KOPT-K1 (cell line): ENCODE data around the gene APOBEC3H.

ENCODE experiments used
- H3K27ac ChIP-seq: fragments of 200-600 bp; sonication (generic); 2 replicates; pipeline ENCODE4 v1.5.1; 2016; ENCODE audit warnings: antibody characterized with exemption, mild to moderate bottlenecking, low read depth, low read length; ENCODE audit not compliant: poor library complexity, severe bottlenecking
- H3K36me3 ChIP-seq: fragments of 200-600 bp; sonication (generic); 2 replicates; pipeline ENCODE4 v1.5.1; 2017; ENCODE audit warnings: antibody characterized with exemption, mild to moderate bottlenecking, low read length, moderate library complexity; ENCODE audit not compliant: insufficient read depth
- H3K9me3 ChIP-seq: fragments of 200-600 bp; sonication (generic); 2 replicates; pipeline ENCODE4 v1.5.1; 2017; ENCODE audit warnings: antibody characterized with exemption, low read length, mild to moderate bottlenecking; ENCODE audit not compliant: insufficient read depth, poor library complexity, severe bottlenecking

Gene APOBEC3H

DNA sequence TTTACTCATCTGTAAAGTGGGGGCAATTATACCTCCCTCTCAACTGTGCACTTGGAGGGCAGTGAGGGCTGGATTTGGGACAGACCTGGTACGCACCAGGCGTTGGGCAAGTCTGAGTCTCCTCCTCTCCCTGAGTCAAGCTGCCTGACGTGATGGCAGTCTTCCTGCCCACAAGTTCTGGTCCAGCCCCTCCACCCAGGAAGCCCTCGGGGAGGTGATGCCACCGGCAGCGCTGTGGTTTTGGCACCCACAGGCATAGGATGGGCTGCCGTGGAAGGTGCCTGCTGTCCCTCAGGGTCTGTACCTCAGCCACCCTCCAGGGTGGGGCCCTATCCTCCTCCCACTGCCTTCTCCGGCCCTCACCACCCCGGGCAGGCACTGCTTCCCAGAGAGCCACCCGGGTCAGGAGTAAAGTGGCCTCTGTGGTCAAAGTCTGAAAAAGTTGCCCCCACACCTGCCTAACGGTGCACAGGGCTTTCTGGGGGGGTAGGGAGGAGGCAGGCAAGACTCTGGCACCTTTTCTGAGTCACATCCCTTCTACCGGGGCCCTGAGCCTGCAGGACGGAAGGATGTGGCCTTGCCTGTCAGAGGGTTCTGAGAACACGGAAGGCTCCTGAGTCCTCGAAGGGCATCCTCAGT lies 6.5 kb upstream of the APOBEC3H start:
- H3K9me3 ChIP-seq = no peaks in the 10 kb centered on the region
- no peaks in the 10 kb centered on the region; the same call in 1 of the 2 replicates for H3K36me3 ChIP-seq
- peak overlapping the region; percentile 90 for H3K27ac ChIP-seq

DNA sequence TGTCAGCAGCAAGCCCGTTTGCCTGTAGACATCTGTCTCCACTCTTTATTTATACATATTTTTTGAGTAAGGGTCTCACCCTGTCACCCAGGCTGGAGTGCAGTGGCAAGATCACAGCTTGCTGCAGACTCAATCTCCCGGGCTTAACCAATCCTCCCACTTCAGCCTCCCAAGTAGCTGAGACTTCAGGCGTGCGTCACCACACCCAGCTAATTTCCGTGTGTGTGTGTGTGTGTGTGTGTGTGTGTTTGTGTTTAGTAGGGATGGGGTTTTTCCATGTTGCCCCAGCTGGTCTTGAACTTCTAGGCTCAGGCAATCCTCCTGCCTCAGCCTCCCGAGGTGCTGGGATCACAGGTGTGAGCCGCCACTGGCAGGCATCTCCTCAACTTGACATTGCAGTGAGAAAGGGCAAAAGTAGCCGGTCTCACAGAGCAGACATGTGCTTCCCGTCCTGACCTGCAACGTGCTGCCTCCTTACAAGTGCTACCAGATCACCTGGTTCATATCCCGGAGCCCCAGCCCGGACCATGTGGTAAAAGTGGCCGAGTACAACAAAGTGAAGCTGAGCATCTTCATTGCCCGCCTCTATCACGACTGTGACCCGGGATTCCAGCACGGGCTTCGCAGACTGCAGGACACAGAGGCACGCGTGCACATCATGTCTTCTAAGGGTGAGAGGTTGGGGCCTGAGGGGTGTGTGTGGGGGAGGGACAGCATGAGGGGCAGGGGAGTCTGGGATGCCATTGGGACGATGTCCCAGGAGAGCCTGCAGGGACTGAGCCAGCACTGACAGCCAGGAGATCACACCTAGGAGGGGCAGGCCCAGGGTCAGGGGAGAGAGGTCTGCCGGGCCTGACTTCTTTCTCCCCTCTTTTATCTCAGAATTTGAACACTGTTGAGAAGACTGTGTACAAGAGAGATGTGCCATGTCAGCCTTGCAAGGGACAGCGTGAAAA lies 5.6 kb upstream of the APOBEC3H start:
- Histone ChIP-seq H3K36me3 (no peaks in the 10 kb centered on the region; the same call in 1 of the 2 replicates), H3K27ac (peak overlapping the region; percentile 90)

DNA sequence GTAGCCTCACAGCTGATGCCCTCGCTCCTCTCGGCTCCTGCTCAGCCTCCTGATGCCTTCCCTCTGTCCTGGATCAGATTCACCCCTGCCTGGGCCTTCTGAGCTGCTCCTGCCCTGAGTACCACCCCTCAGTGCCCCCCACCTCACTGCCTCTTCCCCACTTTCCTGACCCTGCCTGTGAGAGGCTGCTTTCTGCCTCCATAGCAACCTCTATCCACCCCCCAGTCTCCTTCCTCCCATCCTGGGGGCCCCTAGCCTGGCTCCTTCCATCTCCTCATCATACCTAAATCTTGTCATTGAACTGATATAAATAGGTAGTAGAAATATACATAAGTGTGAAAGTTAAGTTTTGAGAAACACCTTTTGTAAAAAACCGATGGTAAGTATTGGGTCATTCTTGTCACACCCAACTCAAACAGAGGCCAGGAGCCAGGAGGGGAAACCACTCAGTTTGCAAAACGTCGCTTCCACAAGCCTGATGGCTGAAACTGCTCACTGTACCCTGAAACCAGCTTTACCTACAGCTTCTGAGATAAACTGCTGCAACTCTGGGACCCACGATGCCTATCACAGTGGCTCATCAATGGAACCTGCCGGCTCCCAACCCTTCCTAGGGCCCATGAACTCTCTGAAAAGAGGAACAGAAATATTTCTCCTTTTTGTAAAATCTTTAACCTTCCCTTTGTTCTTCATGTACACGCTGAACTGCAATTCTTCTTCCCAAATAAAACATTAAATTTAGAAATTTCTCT lies 4.8 kb upstream of the APOBEC3H start:
- Histone ChIP-seq H3K27ac (peak overlapping the region; percentile 90), H3K9me3 (no peaks in the 10 kb centered on the region), H3K36me3 (no peaks in the 10 kb centered on the region)

More for the DNA sequence above, 5.6 kb upstream of the APOBEC3H start:
- no peaks in the 10 kb centered on the region for H3K9me3 ChIP-seq

DNA sequence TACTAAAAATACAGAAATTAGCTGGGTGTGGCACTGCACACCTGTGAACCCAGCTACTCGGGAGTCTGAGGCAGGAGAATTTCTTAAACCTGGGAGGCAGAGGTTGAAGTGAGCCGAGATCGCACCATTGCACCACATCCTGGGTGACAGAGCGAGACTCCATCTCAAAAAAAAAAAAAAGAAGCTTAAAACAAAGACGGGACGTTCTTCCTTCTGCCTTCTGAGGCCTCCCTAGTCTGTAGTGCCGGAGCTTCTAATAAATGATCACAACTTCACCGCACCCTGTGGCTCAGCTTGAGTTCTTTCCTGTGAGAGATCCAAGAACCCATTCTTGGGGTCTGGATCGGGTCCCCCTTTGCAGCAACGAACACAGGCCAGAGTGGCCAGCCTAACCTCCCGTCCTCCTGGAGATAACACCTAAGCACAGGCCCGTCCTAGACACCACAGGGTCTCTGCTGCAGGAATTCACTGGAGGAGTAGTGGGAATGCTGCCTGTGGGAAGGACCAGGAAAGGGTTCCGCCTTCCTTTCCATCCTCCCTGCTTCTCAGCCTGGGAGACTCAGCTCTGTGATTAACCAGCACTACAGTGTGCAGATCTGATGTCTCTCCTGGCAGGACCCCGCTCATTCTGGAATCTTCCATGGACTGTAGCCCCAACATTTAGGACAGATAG lies 2.2 kb upstream of the APOBEC3H start:
- no peaks in the 10 kb centered on the region for H3K9me3 ChIP-seq

DNA sequence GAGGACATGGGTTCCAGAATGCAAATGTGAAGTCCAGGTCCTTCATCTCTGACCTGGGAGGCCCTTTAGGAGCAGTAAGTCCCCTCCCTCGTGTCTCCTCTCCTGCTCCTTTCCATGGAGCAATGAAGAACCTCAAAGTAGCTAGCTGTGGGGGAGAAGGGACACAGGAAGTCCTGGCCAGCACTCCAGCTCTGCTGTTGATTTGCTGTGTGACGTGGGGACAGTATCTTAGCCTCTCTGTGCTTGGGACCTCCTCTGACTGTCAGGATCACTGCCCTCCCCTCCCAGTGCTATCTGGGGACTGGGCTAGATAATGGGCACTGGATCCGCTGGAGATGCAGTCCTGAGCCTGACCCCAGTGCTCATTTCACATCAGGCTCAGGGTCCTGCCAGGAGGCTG lies 1.1 kb upstream of the APOBEC3H start:
- Histone ChIP-seq H3K36me3 (no peaks in the 10 kb centered on the region), H3K9me3 (no peaks in the 10 kb centered on the region), H3K27ac (peak overlapping the region; percentile 21)

More for the DNA sequence above, 2.2 kb upstream of the APOBEC3H start:
- peak overlapping the region; percentile 37 for H3K27ac ChIP-seq
- H3K36me3 ChIP-seq = no peaks in the 10 kb centered on the region

DNA sequence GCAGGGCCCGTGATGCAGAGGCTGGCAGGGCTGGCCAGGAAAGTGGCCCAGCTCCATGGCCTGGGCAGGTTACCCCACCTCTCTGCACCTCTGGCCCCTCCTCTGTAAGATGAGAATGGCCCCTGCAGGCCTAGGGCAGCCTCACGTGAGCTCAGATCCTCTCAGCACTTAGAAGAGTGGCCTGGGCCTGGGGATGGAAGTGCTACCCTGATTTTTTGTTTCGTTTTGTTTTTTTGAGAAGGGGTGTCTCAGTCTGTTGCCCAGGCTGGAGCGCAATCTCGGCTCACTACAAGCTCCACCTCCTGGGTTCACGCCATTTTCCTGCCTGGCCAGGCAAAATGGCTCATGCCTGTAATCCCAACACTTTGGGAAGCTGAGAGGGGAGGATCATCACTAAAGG lies 982 bp downstream of the APOBEC3H start:
- Histone ChIP-seq H3K36me3 (no peaks in the 10 kb centered on the region), H3K9me3 (no peaks in the 10 kb centered on the region), H3K27ac (peak overlapping the region; percentile 65)

DNA sequence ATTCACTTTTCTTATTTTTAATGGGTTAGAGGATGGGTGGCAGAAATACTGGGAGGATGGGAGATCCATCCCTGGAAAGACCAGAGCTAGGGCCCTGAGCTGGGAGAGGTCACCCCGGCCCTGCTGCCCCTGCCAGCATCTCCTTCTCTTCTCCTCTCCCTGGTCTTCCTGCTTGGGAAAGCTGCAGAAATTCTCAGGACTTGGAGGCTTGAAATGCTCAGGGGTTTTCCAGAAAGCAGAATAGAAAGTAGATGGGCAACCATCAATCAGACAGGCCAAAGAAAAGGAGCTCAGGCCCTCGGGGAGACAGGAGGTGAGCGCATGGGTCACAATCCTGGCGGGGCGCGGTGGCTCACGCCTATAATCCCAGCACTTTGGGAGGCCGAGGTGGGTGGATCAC lies 1.5 kb downstream of the APOBEC3H start:
- no peaks in the 10 kb centered on the region for H3K36me3 ChIP-seq
- no peak overlapping the region for H3K27ac ChIP-seq
- H3K9me3 ChIP-seq = no peaks in the 10 kb centered on the region

DNA sequence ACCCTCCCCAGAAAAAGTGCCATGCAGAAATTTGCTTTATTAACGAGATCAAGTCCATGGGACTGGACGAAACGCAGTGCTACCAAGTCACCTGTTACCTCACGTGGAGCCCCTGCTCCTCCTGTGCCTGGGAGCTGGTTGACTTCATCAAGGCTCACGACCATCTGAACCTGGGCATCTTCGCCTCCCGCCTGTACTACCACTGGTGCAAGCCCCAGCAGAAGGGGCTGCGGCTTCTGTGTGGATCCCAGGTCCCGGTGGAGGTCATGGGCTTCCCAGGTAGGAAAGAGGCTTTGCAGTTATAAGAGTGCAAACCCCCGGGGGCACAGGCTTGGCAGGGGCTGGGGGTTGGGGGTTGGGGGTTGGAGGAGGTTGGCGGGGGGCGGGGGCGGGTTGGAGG lies 4.2 kb downstream of the APOBEC3H start:
- Histone ChIP-seq H3K27ac (no peak overlapping the region), H3K9me3 (no peaks in the 10 kb centered on the region), H3K36me3 (no peaks in the 10 kb centered on the region)

DNA sequence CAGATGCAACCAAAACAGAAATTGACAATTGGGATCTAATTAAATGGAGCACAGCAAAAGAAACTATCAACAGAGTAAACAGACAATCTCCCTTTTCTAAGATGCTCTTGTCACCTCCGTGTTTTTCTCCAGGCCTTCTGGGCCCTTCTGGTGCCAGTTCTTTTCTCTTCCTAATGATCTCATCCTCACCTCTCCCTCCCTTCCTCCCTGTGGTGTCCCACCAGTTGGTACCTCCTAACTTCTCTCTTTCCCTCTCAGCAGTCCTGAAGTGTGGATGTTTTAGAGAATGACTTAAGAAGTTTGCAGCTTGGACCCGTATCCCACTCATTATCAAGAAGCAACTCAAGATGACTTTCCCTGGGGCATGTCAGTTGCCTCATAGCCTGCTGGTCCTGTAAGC lies 6.4 kb downstream of the APOBEC3H start:
- no peak overlapping the region for H3K27ac ChIP-seq
- H3K9me3 ChIP-seq = no peaks in the 10 kb centered on the region
- H3K36me3 ChIP-seq = no peaks in the 10 kb centered on the region

DNA sequence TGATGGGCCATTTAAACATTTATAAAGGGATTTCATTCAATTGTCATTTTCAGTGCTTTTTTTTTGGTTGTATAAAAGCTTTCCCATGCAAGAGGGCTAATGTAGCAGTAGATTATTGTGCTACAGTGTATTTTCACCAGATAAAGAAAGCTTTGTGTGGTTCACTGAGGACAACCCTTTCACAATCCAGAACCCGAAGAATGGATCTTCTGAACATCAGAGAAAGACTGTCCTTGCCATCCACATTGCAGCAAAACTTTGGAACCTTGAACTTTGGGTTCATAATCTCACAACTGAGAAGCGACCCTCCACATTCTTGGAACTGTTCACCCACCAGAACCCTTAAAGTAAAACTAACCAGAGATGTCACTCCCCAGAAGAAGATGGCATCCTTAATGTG lies 9.3 kb downstream of the APOBEC3H start:
- Histone ChIP-seq H3K36me3 (no peaks in the 10 kb centered on the region), H3K27ac (no peak overlapping the region), H3K9me3 (no peaks in the 10 kb centered on the region)

DNA sequence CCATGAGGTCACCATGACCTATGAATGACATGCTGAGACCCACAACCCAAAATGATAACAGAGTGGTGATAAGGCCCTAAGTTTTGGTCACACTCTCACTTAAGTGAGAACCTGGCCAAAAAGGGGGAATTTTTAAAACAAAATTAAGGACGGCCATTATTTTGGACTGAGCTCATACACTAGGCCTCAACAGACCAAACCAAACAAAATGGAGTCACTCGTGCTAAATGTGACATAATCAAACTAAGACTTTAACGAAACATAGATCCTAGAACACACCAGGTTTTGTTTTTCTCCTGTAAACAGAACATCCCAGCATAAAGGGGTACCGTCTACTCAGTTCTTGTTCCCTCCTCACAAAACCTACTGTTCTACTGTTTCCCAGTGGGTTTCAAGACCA lies 11.4 kb downstream of the APOBEC3H start:
- Histone ChIP-seq H3K9me3 (no peaks in the 10 kb centered on the region), H3K27ac (no peak overlapping the region), H3K36me3 (no peaks in the 10 kb centered on the region)

DNA sequence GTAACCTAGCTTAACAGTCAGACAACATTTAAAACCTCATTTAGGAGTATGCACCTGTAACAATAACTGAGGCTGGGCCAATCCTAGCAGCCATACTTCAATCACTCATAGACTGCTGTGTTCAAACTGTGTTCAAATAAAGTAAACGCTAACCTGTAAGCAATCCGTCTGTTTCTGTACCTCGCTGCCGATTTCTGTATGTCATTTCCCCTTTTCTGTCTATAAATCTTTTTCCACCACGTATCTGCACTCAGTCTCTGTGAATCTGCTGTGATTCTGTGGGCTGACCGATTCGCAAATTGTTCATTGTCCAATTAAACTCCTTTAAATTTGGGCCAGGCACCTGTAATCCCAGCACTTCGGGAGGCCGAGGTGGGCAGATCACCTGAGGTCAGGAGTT lies 12.3 kb downstream of the APOBEC3H start:
- Histone ChIP-seq H3K27ac (no peak overlapping the region), H3K9me3 (no peaks in the 10 kb centered on the region), H3K36me3 (no peaks in the 10 kb centered on the region)

DNA sequence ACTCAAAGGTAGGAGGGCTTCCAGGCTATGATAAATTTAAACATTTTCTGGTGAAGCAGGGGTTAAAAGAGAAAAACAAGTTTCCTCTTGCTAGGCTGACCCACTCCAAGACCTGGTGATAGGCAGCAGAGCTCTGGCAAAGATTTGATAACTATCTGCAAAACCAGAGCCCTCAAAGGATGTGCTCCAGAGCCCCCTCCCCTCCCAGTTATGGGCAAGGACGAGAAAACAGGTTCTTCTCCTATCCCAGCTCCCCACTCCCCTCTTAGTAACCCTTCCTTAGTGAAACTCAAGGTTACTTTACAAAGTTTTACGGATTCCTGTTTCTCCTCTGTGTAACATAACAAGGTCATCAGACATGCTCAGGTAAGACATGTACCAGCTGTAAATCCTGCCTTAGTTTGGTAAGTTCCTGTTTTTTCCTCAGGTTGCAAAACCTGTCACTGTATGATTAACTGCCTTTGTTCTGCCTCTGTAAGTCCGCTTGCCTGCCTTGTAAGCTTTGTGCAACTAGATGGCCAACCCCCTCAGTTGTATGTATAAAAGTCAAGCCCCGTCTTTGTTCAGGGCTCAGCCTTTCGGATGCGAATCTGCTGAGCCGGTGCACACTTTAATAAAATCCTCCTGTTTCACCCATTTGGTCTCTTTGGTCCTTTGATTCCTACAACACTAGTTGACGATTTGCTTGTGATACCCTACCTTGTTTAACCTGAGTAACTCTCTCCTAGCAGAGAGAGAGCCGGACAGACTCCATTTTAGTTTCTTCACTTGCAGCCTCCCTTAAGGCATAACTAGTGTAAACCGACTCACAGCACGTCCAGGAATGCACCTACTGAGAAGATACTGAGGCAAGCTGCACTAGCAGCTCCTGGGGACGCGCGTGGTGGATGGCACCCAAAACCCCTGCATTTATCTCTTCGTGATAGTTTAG lies 13.9 kb downstream of the APOBEC3H start:
- no peak overlapping the region for H3K27ac ChIP-seq
- H3K36me3 ChIP-seq = no peaks in the 10 kb centered on the region
- no peaks in the 10 kb centered on the region for H3K9me3 ChIP-seq

DNA sequence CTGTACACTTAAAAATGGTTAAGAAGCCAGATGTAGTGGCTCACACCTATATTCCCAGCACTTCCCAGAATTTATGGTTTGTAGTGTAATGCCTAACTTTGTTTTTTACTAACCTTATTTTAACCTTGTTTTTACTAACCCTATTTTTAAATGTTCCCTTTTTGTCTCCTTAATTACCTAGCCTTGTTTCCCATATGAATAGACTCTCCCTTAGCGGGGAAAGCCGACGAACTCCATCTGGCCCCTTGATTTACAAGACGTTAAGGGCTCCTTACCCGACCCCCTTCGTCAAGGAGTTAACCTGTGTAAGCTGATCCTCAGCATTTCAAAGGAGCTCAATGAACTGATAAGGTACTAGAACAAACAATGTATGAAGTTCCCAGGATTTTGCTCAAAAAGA lies 17.1 kb downstream of the APOBEC3H start:
- no peaks in the 10 kb centered on the region for H3K9me3 ChIP-seq
- no peak overlapping the region for H3K27ac ChIP-seq
- no peaks in the 10 kb centered on the region for H3K36me3 ChIP-seq
